Measurements from ENCODE around the gene OGDHL. TPM values are rescaled to one million over a fixed set of nuclear protein-coding genes. Genes with fewer than 3 reads are reported as not detected.
"Not testable (repeated sequence)": the region's sequence is repeated elsewhere in the genome, so short reads cannot be mapped to it uniquely, and the experiment has no call there.

OGDHL gene
- total and polyA plus RNA-seq, 2 of the 13 experiments (the other 11 are each of a cell fraction or from before 2014, with no cell fraction given): 3.0 to 9.8 TPM

GRCh38 chr10:49733866-49734265, 28.3 kb downstream of the OGDHL start (continued):
- TF ChIP-seq KDM5B (CRISPR knock-in tag; IDR thresholded peaks at IDR 0.05; ENCODE audit: borderline replicate concordance) (no peak), ZFY (CRISPR knock-in tag; IDR thresholded peaks at IDR 0.05) (no peak), ZNF841 (CRISPR knock-in tag; IDR thresholded peaks at IDR 0.05; ENCODE audit: borderline replicate concordance) (no peak), SNAI1 (CRISPR knock-in tag; IDR thresholded peaks at IDR 0.05; ENCODE audit: borderline replicate concordance) (no peak), HDAC2 (CRISPR knock-in tag; IDR thresholded peaks at IDR 0.05) (no peak), ZNF777 (CRISPR knock-in tag; IDR thresholded peaks at IDR 0.05) (no peak)

GRCh38 chr10:49726593-49726992, 35.5 kb downstream of the OGDHL start:
- ChIA-PET CTCF (ENCODE audit: low intra/inter-chr PET ratio, low total read pairs) (no interaction called here), POLR2A (no interaction called here)
- intact Hi-C loops (cut with micrococcal nuclease; ENCODE audit: unreplicated experiment): no loop called here
- FAIRE-seq (no peak), ATAC-seq (no peak), DNase-seq (ENCODE audit: low spot score) (no peak)
- Histone ChIP-seq H3K27ac (ENCODE audit: extremely low read length, insufficient read depth, low read length) (no peak overlapping the region), H3K27me3 (ENCODE audit: control insufficient read depth in 1 of 2, insufficient read depth in 2 of 2, low read length in 2 of 2) (no peaks in the 10 kb centered on the region), H4K20me1 (ENCODE audit: insufficient read depth, low read length) (no peaks in the 10 kb centered on the region), H3K36me3 (replicated peaks in 1 of 2; ENCODE audit: control insufficient read depth in 1 of 2, insufficient read depth in 2 of 2, low read length in 2 of 2) (no peaks in the 10 kb centered on the region), H3K4me3 (replicated peaks in 1 of 3; ENCODE audit: insufficient read depth in 1 of 3, low read depth in 2 of 3, low read length in 3 of 3) (no peak overlapping the region), H3K9ac (ENCODE audit: insufficient read depth, low read depth, low read length) (no peak overlapping the region), H3K4me2 (ENCODE audit: low read depth, low read length) (no peak overlapping the region), H3K79me2 (ENCODE audit: insufficient read depth, low read length) (no peaks in the 10 kb centered on the region), H3K4me1 (ENCODE audit: insufficient read depth, low read length) (no peaks in the 10 kb centered on the region), H2AFZ (ENCODE audit: low read length) (no peak overlapping the region), H3K9me3 (ENCODE audit: low read length) (peaks cover 16% of the 10 kb centered on the region)
- no peak for TF ChIP-seq ZNF572 (CRISPR knock-in tag; IDR thresholded peaks at IDR 0.05)
- peak; percentile 96 for TF ChIP-seq ZNF382 (CRISPR knock-in tag; IDR thresholded peaks at IDR 0.05; ENCODE audit: borderline replicate concordance)
- 0% methylated on average over 2 of the region's 2 CpGs for WGBS (ENCODE audit: low lambda C conversion rate)
- no TSS peak for BruUV-seq (replicated peaks)
- in situ Hi-C loops (cut with HindIII; ENCODE audit: extremely low pct_ligation_motif_present, low pct_unique_long_range_greater_than_20kb): no loop called here

GRCh38 chr10:49715157-49715556, 47.0 kb downstream of the OGDHL start:
- BruUV-seq (replicated peaks); intact Hi-C loops (cut with micrococcal nuclease; ENCODE audit: unreplicated experiment); ATAC-seq; H3K36me3 ChIP-seq (replicated peaks in 1 of 2; ENCODE audit: control insufficient read depth in 1 of 2, insufficient read depth in 2 of 2, low read length in 2 of 2); H3K27me3 ChIP-seq (ENCODE audit: control insufficient read depth in 1 of 2, insufficient read depth in 2 of 2, low read length in 2 of 2); H3K4me2 ChIP-seq (ENCODE audit: low read depth, low read length); H3K27ac ChIP-seq (ENCODE audit: extremely low read length, insufficient read depth, low read length); CTCF ChIA-PET (ENCODE audit: low intra/inter-chr PET ratio, low total read pairs); FAIRE-seq; H3K4me3 ChIP-seq (replicated peaks in 1 of 3; ENCODE audit: insufficient read depth in 1 of 3, low read depth in 2 of 3, low read length in 3 of 3); DNase-seq (ENCODE audit: low spot score); POLR2A ChIA-PET; H4K20me1 ChIP-seq (ENCODE audit: insufficient read depth, low read length); H3K9ac ChIP-seq (ENCODE audit: insufficient read depth, low read depth, low read length); H2AFZ ChIP-seq (ENCODE audit: low read length); H3K4me1 ChIP-seq (ENCODE audit: insufficient read depth, low read length); in situ Hi-C loops (cut with HindIII; ENCODE audit: extremely low pct_ligation_motif_present, low pct_unique_long_range_greater_than_20kb); H3K79me2 ChIP-seq (ENCODE audit: insufficient read depth, low read length); H3K9me3 ChIP-seq (ENCODE audit: low read length): not testable (repeated sequence)
- WGBS (ENCODE audit: low lambda C conversion rate): 0% methylated on average over 2 of the region's 7 CpGs
